GM12892 (cell line): ENCODE data around the gene FUZ.

Experiments
- DNase-seq: peaks from one replicate; pipeline ENCODE4 v3.0.0; 2011; ENCODE audit not compliant: insufficient read length
- FAIRE-seq: peaks from 2 replicates; lab custom pipeline; 2011; peaks lifted over from hg19 to GRCh38; lab: Jason Lieb, UNC
- POLR2A ChIP-seq: IDR thresholded peaks from 2 replicates; pipeline ENCODE4 v1.6.1; 2011; ENCODE audit warnings: low read depth, low read length, control low read depth
- POLR2AphosphoS5 ChIP-seq: IDR thresholded peaks from 2 replicates; pipeline ENCODE4 v1.6.1; 2011; ENCODE audit warnings: low read depth, low read length, control low read depth
- TAF1 ChIP-seq: IDR thresholded peaks from 2 replicates; pipeline ENCODE4 v1.6.1; 2011; ENCODE audit warnings: low read depth, mild to moderate bottlenecking, control low read depth, low read length, borderline replicate concordance

The FUZ gene

GRCh38 chr19:49771674-49772139, 41.4 kb downstream of the FUZ start:
- DNase-seq (no peak), FAIRE-seq (no peak)
- TF ChIP-seq POLR2AphosphoS5 (no peak), TAF1 (no peak), POLR2A (no peak)

GRCh38 chr19:49770529-49770928, 42.6 kb downstream of the FUZ start:
- TF ChIP-seq POLR2AphosphoS5 (no peak), TAF1 (no peak), POLR2A (no peak)
- DNase-seq (no peak), FAIRE-seq (no peak)

DNA sequence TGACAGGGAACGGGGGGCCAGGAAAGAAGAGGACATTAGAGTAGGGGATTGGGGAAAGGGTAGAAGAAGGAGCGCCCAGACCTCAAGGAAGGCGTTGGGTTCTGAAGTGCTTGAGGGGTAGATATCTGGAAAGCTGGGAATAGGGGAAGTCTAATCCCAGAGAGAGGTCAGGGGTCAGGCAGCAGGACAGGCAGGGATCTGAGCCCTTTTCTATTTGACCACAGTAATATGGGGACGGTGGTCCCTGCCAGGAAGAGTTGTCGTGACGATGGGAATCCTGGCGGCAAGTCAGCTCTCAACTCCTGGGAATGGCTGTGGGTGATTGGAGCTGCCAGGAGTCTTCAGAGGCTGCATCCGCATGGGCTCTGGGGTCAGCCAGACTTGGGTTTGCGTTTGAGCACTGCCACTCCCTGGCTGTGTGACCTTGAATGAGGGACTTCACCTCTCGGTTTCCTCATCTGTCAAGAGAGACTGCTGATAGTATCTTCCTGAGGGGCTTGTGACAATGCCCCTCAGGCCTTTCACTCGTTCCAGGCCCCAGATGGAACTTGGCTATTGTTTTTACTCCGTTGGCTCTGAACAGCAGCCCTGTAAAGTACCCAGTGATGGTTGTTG, 45.0 kb downstream of the FUZ start:
- TF ChIP-seq POLR2A (no peak), TAF1 (no peak), POLR2AphosphoS5 (no peak)
- DNase-seq (no peak), FAIRE-seq (no peak)

- DNase-seq = no peak
- no peak for TF ChIP-seq POLR2AphosphoS5
- no peak for TF ChIP-seq POLR2A
- no peak for TF ChIP-seq TAF1
- no peak for FAIRE-seq
Measured at GRCh38 chr19:49767381-49767780, 45.7 kb downstream of the FUZ start.

DNA sequence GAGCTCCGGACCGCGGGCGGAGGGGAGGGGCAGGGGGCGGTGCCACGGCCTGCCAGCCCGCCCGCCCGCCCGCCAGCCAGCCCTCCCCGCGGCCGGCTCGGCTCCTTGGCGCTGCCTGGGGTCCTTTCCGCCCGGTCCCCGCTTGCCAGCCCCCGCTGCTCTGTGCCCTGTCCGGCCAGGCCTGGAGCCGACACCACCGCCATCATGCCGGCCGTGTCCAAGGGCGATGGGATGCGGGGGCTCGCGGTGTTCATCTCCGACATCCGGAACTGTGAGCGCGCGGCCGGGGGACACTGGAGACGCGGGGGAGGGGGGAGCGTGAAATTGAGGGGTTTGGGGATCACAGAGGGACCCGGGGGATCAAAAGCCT, 46.2 kb downstream of the FUZ start, which contains the start of gene AP2A1:
AP2A1 (plus strand) TSS at position 72 of the 370 bp plus-strand sequence; CDS start at position 205, 133 bp downstream.
- no peak for FAIRE-seq
- TF ChIP-seq TAF1 (no peak), POLR2A (peak; percentile 43; the same call in 1 of the 2 replicates), POLR2AphosphoS5 (no peak)
- DNase-seq = no peak

DNA sequence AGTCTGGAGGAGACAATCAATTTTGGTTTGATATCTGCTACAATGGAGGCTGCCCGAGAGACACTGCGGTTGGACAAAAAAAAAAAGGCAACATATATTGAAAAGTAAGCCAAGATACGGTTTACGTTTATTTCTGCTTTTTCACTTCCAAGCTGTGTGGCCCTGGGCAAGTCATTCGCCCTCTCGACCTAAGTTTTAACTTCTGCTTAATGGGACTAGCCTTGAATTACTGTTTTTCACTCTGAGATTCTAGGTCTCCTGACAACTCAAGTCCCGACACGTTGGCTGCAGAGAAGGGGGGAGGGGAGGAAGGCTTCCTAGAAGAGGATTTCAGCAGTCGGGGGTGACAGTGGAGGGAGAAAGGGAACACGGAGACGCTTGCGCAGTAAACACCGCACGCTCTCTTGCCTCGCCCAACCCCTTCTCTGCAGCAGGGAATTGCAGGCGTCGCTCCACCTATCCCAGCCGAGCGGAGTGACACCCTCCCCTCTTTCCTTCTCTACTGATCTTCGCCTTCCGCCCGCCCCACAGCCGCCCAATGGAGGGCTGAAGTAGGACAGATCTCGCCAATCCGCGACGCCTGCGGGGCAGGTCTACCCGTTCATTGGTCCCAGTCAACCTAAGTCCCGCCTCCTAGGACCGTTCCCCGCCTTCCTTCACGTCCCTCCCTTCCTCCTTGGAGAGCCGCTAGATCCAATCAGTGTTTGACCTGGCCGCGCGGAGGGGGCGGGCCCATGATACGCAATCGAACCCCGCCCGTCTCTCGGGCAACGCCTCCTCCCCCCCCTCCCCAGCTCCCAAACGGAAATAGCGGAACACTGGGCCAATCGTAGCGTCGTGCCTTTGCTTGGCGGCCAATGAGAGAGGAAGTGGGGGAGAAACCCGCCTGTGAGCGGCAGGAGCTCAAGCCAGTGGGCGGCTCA, 46.8 kb downstream of the FUZ start:
- DNase-seq = peak; percentile 99
- FAIRE-seq = peak; percentile 95
- TF ChIP-seq TAF1 (peak; percentile 63; the same call in 1 of the 2 replicates), POLR2AphosphoS5 (peak; percentile 80), POLR2A (peak; percentile 78)

- DNase-seq (no peak), FAIRE-seq (no peak)
- TF ChIP-seq TAF1 = no peak
- TF ChIP-seq POLR2A = no peak
- no peak for TF ChIP-seq POLR2AphosphoS5
Measured at GRCh38 chr19:49764341-49764740, 48.8 kb downstream of the FUZ start.

GRCh38 chr19:49763230-49763629, 49.9 kb downstream of the FUZ start, which contains the start of gene TSKS:
Gene TSKS, minus strand, starts transcription at chr19:49763306. Its CDS starts 59 bp downstream, at chr19:49763247.
- DNase-seq = no peak
- FAIRE-seq = no peak
- TF ChIP-seq POLR2AphosphoS5 (no peak), POLR2A (no peak)

DNA sequence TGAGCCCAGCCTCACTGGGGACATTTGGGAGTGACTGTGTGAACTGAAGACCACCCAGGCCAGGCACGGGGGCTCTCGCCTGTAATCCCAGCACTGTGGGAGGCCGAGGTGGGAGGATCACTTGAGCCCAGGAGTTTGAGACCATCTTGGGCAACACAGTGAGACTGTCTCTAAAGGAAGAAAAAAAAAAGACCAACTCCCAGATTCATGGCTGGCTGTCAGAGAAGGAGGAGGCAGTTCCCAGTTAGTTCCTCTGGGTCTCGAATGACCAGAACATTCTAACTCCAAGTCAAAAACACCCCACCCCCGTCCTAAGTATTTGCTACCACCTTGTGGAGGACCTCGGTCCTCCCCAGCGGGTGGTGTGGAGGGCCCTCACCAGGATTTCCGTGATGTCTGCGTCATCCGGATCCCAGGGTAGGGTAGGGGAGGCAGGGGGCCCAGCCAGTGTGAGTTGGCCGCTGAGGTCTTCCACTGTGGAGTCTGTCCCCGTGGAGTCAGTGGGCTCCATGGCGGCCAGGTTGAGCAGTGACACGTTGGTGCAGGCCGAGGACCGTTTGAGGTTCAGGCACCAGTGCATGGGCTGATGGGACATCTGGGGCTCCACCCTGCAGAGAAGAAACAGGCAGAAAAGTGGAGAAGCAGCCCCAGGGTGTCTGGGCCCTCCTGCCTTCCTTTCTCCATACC, 51.3 kb downstream of the FUZ start:
- TF ChIP-seq POLR2A (no peak), POLR2AphosphoS5 (no peak), TAF1 (no peak)
- DNase-seq (no peak), FAIRE-seq (no peak)

GRCh38 chr19:49761249-49761624, 51.9 kb downstream of the FUZ start:
- DNase-seq = no peak
- TF ChIP-seq TAF1 (no peak), POLR2A (no peak), POLR2AphosphoS5 (no peak)
- FAIRE-seq = no peak

GRCh38 chr19:49758292-49758691, 54.8 kb downstream of the FUZ start:
- no peak for TF ChIP-seq POLR2AphosphoS5
- TF ChIP-seq TAF1 = no peak
- TF ChIP-seq POLR2A = no peak
- no peak for FAIRE-seq
- no peak for DNase-seq
